ENCODE measurements around the gene PRR5L. TPM values are rescaled to one million over a fixed set of nuclear protein-coding genes. Genes with fewer than 3 reads are reported as not detected.

Gene PRR5L
- total RNA-seq, 4 donors from 2014 or later = 1.1 to 3.4 (median 1.7) TPM

GRCh38 chr11:36292311-36292722 lies 3.8 kb upstream of the PRR5L start:
- DNase-seq (ENCODE audit: low spot score in 2 of 2) = no peak
- WGBS, 2 donors = 38 to 39% methylated on average over 4 of the region's 4 CpGs
- intact Hi-C loops (cut with DNase I; ENCODE audit: low total_unique reads) = no loop called here
- no peak overlapping the region for H3K4me3 ChIP-seq (ENCODE audit: low read depth, poor library complexity, severe bottlenecking)
- TF ChIP-seq POLR2A (IDR thresholded peaks at IDR 0.05) = no peak
- no peak for TF ChIP-seq CTCF (IDR thresholded peaks at IDR 0.05)

GRCh38 chr11:36296884-36297543 lies 926 bp downstream of the PRR5L start:
- 67 to 76% methylated on average over 8 of the region's 8 CpGs for WGBS, 2 donors
- DNase-seq (ENCODE audit: low spot score in 2 of 2) = no peak
- TF ChIP-seq POLR2A (IDR thresholded peaks at IDR 0.05) = no peak
- no peak for TF ChIP-seq CTCF (IDR thresholded peaks at IDR 0.05)
- intact Hi-C loops (cut with DNase I; ENCODE audit: low total_unique reads) = loop anchor here (5.0 kb wide), 1 partner anchor 195 kb away; no protein-coding TSS in a partner anchor
- no peak overlapping the region for H3K4me3 ChIP-seq (ENCODE audit: low read depth, poor library complexity, severe bottlenecking)

- DNase-seq (ENCODE audit: low spot score in 2 of 2) = peak; percentile 43 to 86
- no peak overlapping the region for H3K4me3 ChIP-seq (ENCODE audit: low read depth, poor library complexity, severe bottlenecking)
- TF ChIP-seq CTCF (IDR thresholded peaks at IDR 0.05) (no peak), POLR2A (IDR thresholded peaks at IDR 0.05) (no peak)
- WGBS, 2 donors = 16 to 22% methylated on average over 3 of the region's 3 CpGs
- intact Hi-C loops (cut with DNase I; ENCODE audit: low total_unique reads) = no loop called here
These were observed 4.6 kb downstream of the PRR5L start for GRCh38 chr11:36300650-36301049.

GRCh38 chr11:36304351-36304750 lies 8.3 kb downstream of the PRR5L start:
- 70 to 83% methylated on average over 1 of the region's 1 CpG for WGBS, 2 donors
- DNase-seq (ENCODE audit: low spot score in 2 of 2) = no peak
- H3K4me3 ChIP-seq (ENCODE audit: low read depth, poor library complexity, severe bottlenecking) = no peak overlapping the region
- intact Hi-C loops (cut with DNase I; ENCODE audit: low total_unique reads) = no loop called here
- TF ChIP-seq CTCF (IDR thresholded peaks at IDR 0.05) = no peak
- no peak for TF ChIP-seq POLR2A (IDR thresholded peaks at IDR 0.05)

GRCh38 chr11:36305047-36305446 lies 9.0 kb downstream of the PRR5L start:
- intact Hi-C loops (cut with DNase I; ENCODE audit: low total_unique reads) = no loop called here
- no peak for DNase-seq (ENCODE audit: low spot score in 2 of 2)
- TF ChIP-seq CTCF (IDR thresholded peaks at IDR 0.05) = no peak
- TF ChIP-seq POLR2A (IDR thresholded peaks at IDR 0.05) = no peak
- H3K4me3 ChIP-seq (ENCODE audit: low read depth, poor library complexity, severe bottlenecking) = no peak overlapping the region
- WGBS, 2 donors = 33 to 53% methylated on average over 1 of the region's 1 CpG

- intact Hi-C loops (cut with DNase I; ENCODE audit: low total_unique reads) = no loop called here
- no peak for DNase-seq (ENCODE audit: low spot score in 2 of 2)
- 47 to 60% methylated on average over 3 of the region's 3 CpGs for WGBS, 2 donors
These were observed 10.8 kb downstream of the PRR5L start for GRCh38 chr11:36306888-36307287.

More at GRCh38 chr11:36306888-36307287, 10.8 kb downstream of the PRR5L start:
- no peak overlapping the region for H3K4me3 ChIP-seq (ENCODE audit: low read depth, poor library complexity, severe bottlenecking)
- no peak for TF ChIP-seq POLR2A (IDR thresholded peaks at IDR 0.05)
- no peak for TF ChIP-seq CTCF (IDR thresholded peaks at IDR 0.05)
